ENCODE results near the gene MED27.

- TF ChIP-seq POLR2AphosphoS5 (IDR thresholded peaks at IDR 0.05; ENCODE audit: low read depth, low read length) = no peak
- no peak for TF ChIP-seq CTCF (IDR thresholded peaks at IDR 0.05)
These were observed 224.6 kb downstream of the MED27 start for GRCh38 chr9:131854896-131855613.

Data from Panc1 (cell line).